HepG2 (cell line): ENCODE data around the gene MRPL30. TPM values are rescaled to one million over a fixed set of nuclear protein-coding genes. Genes with fewer than 3 reads are reported as not detected.

Source experiments
- BRCA1 ChIP-seq: sonication (generic); formaldehyde crosslinking; IDR thresholded peaks from 2 replicates; pipeline ENCODE4 v1.4.0; 2020; ENCODE audit warnings: missing genetic modification reagents
- BRD4 ChIP-seq: sonication (generic); formaldehyde crosslinking; IDR thresholded peaks from 2 replicates; pipeline ENCODE4 v1.4.0; 2020; ENCODE audit warnings: missing genetic modification reagents
- CBFB ChIP-seq: sonication (generic); formaldehyde crosslinking; IDR thresholded peaks from 2 replicates; pipeline ENCODE4 v1.4.0; 2020; ENCODE audit warnings: missing genetic modification reagents
- CC2D1A ChIP-seq: sonication (generic); formaldehyde crosslinking; IDR thresholded peaks from 2 replicates; pipeline ENCODE4 v1.8.1; 2023; ENCODE audit warnings: mild to moderate bottlenecking, missing genetic modification reagents
- DDIT3 ChIP-seq: sonication (generic); formaldehyde crosslinking; IDR thresholded peaks from 2 replicates; pipeline ENCODE4 v1.4.0; 2020; ENCODE audit warnings: mild to moderate bottlenecking, missing genetic modification reagents
- GFI1 ChIP-seq: sonication (generic); formaldehyde crosslinking; IDR thresholded peaks from 2 replicates; pipeline ENCODE4 v1.5.0; 2020; ENCODE audit warnings: missing genetic modification reagents, mild to moderate bottlenecking, borderline replicate concordance
- HNF1B ChIP-seq: sonication (generic); formaldehyde crosslinking; IDR thresholded peaks from 2 replicates; pipeline ENCODE4 v1.5.1; 2020; ENCODE audit warnings: mild to moderate bottlenecking, moderate library complexity, missing genetic modification reagents
- ISL2 ChIP-seq: sonication (generic); formaldehyde crosslinking; IDR thresholded peaks from 2 replicates; pipeline ENCODE4 v1.5.0; 2020; ENCODE audit warnings: missing genetic modification reagents
- JDP2 ChIP-seq: sonication (generic); formaldehyde crosslinking; IDR thresholded peaks from 2 replicates; pipeline ENCODE4 v1.8.1; 2022; ENCODE audit warnings: missing genetic modification reagents, borderline replicate concordance
- MAX ChIP-seq: IDR thresholded peaks from 2 replicates; pipeline ENCODE4 v1.6.1; 2012; ENCODE audit warnings: inconsistent platforms
- MEIS2 ChIP-seq: sonication (generic); formaldehyde crosslinking; IDR thresholded peaks from 2 replicates; pipeline ENCODE4 v1.9.0; 2021; ENCODE audit warnings: mild to moderate bottlenecking, missing genetic modification reagents
- NFKBIZ ChIP-seq: IDR thresholded peaks from 2 replicates; pipeline ENCODE4 v1.6.1; 2018; ENCODE audit warnings: missing genetic modification reagents, missing compliant biosample characterization
- SYNCRIP ChIP-seq: fragments of 200-400 bp; formaldehyde crosslinking; IDR thresholded peaks from 2 replicates; pipeline ENCODE4 v1.6.1; 2018; ENCODE audit warnings: mild to moderate bottlenecking, low read depth, low read length; ENCODE audit not compliant: insufficient read depth
- TBL1XR1 ChIP-seq: fragments of 150-350 bp; IDR thresholded peaks from 2 replicates; pipeline ENCODE4 v1.6.1; 2014; ENCODE audit warnings: borderline replicate concordance, low read length; ENCODE audit not compliant: partially characterized antibody
- XBP1 ChIP-seq: sonication (generic); formaldehyde crosslinking; IDR thresholded peaks from 2 replicates; pipeline ENCODE4 v1.5.0; 2020; ENCODE audit warnings: missing genetic modification reagents
- ZBTB37 ChIP-seq: sonication (generic); formaldehyde crosslinking; IDR thresholded peaks from 2 replicates; pipeline ENCODE4 v1.4.0; 2020; ENCODE audit warnings: mild to moderate bottlenecking, missing genetic modification reagents
- ZNF207 ChIP-seq: fragments of 450-650 bp; IDR thresholded peaks from 2 replicates; pipeline ENCODE4 v1.6.1; 2016; ENCODE audit warnings: antibody characterized with exemption, borderline replicate concordance
- ZNF530 ChIP-seq: sonication (generic); formaldehyde crosslinking; IDR thresholded peaks from 2 replicates; pipeline ENCODE4 v1.5.0; 2020; ENCODE audit warnings: low read depth, mild to moderate bottlenecking, missing genetic modification reagents
- ZNF556 ChIP-seq: sonication (generic); formaldehyde crosslinking; IDR thresholded peaks from 2 replicates; pipeline ENCODE4 v1.4.0; 2020; ENCODE audit warnings: mild to moderate bottlenecking, missing genetic modification reagents, borderline replicate concordance
- ZNF574 ChIP-seq: sonication (generic); formaldehyde crosslinking; IDR thresholded peaks from 2 replicates; pipeline ENCODE4 v1.4.0; 2020; ENCODE audit warnings: missing genetic modification reagents
- ZNF580 ChIP-seq: IDR thresholded peaks from 2 replicates; pipeline ENCODE4 v1.6.1; 2016; ENCODE audit warnings: low read depth, borderline replicate concordance
- ZNF747 ChIP-seq: sonication (generic); formaldehyde crosslinking; IDR thresholded peaks from 2 replicates; pipeline ENCODE4 v1.8.1; 2023; ENCODE audit warnings: missing genetic modification reagents, mild to moderate bottlenecking, borderline replicate concordance
- ZNF83 ChIP-seq: sonication (generic); formaldehyde crosslinking; IDR thresholded peaks from 2 replicates; pipeline ENCODE4 v1.4.0; 2020; ENCODE audit warnings: missing genetic modification reagents, mild to moderate bottlenecking, borderline replicate concordance
- polyA plus RNA-seq, 8 experiments: library from polyadenylated mRNA; depleted of rRNA in 3 of 8; stranded (reverse) in 7 of 8; unstranded in 1 of 8; fragments of >200 nt; fragmentation: Illumina TruSeq in 4 of 8; extraction: Trizol in 4 of 8; gene quantifications; 2 replicates each; pipeline versions ENCODE4 v1.2.1 to v1.2.3, GENCODE V29; 2011 to 2016; ENCODE audit warnings: low read depth in 4 of 8, missing spikeins in 1 of 8, mixed read lengths in 1 of 8; ENCODE audit not compliant: insufficient read depth in 1 of 8
- total RNA-seq, 5 experiments: library from RNA; depleted of rRNA; stranded (reverse); fragments of >200 nt; fragmentation: Illumina TruSeq; extraction: Trizol; gene quantifications; 2 replicates each; pipeline ENCODE4 v1.2.3, GENCODE V29; 2016; ENCODE audit warnings: low read depth in 1 of 5

Gene MRPL30
- total and polyA plus RNA-seq, 2 of the 13 experiments (the other 11 are each of a cell fraction or from before 2014, with no cell fraction given): 30.2 to 75.3 TPM

- TF ChIP-seq NFKBIZ (CRISPR knock-in tag): peak; percentile 95
- 0 out of 2 replicates have a peak, but pooled peaks have one; percentile 83 for TF ChIP-seq BRD4 (CRISPR knock-in tag)
- peak; percentile 98 for TF ChIP-seq HNF1B (CRISPR knock-in tag)
- TF ChIP-seq ZNF83 (CRISPR knock-in tag): no peak
- 0 out of 2 replicates have a peak, but pooled peaks have one; percentile 68 for TF ChIP-seq MEIS2
- TF ChIP-seq ZNF530 (CRISPR knock-in tag): no peak
- TF ChIP-seq SYNCRIP: no peak
- peak; percentile 99 for TF ChIP-seq MAX
- no peak for TF ChIP-seq ZNF207
- TF ChIP-seq CBFB: peak; percentile 95
- peak; percentile 26; the same call in 1 of the 2 replicates for TF ChIP-seq XBP1 (CRISPR knock-in tag)
- TF ChIP-seq DDIT3 (CRISPR knock-in tag): no peak
- peak; percentile 95; the same call in 1 of the 2 replicates for TF ChIP-seq BRCA1 (CRISPR knock-in tag)
- peak; percentile 92 for TF ChIP-seq ISL2
- TF ChIP-seq ZNF574: peak; percentile 96
- no peak for TF ChIP-seq ZBTB37 (CRISPR knock-in tag)
- no peak for TF ChIP-seq TBL1XR1
- 0 out of 2 replicates have a peak, but pooled peaks have one; percentile 90 for TF ChIP-seq CC2D1A (CRISPR knock-in tag)
- peak; percentile 96 for TF ChIP-seq ZNF556
- TF ChIP-seq JDP2 (CRISPR knock-in tag): no peak
- TF ChIP-seq ZNF580 (CRISPR knock-in tag): peak; percentile 95; the same call in 1 of the 2 replicates
- no peak; the same call in 1 of the 2 replicates for TF ChIP-seq GFI1 (CRISPR knock-in tag)
- peak; percentile 100 for TF ChIP-seq ZNF747 (CRISPR knock-in tag)
Observed at GRCh38 chr2:99154643-99155536, 26.1 kb upstream of the MRPL30 start, which contains the start of the genes LIPT1 and TSGA10 (continued).
